ENCODE results near the gene FOXF2. TPM values are rescaled to one million over a fixed set of nuclear protein-coding genes. Genes with fewer than 3 reads are reported as not detected.

FOXF2 gene
- total and polyA plus RNA-seq, 10 of the 15 experiments (the other 5 are each of a cell fraction or from before 2014, with no cell fraction given): not detected

DNA sequence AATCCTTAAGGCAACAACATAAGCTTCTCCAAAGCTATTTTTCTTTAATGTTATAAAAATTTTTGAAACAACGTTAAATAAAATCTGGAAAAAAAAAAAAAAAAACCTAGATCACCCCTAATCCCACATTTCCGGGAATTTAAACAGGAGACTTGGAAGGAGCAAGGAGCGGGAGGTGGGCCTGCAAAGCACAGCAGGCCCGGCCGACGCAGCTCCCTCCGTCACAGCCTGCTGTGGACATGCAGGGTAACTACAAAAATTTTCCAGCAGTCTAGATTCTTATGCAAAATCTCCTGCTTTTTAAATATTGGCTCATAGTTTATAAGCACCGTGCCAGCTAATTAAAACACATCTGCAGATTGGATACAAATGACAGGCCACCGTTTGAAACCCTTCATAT, 23.5 kb downstream of the FOXF2 start:
- Histone ChIP-seq H3K36me3 (ENCODE audit: control insufficient read depth in 2 of 2, insufficient read depth in 2 of 2, low read length in 1 of 2) (no peaks in the 10 kb centered on the region), H3K79me2 (ENCODE audit: control insufficient read depth, insufficient read depth, low read length) (no peaks in the 10 kb centered on the region), H3K4me1 (ENCODE audit: control insufficient read depth, insufficient read depth, low read length) (no peaks in the 10 kb centered on the region), H2AFZ (ENCODE audit: control insufficient read depth, low read depth, low read length) (no peak overlapping the region), H3K9me3 (replicated peaks; ENCODE audit: control insufficient read depth, insufficient read depth, low read length) (no peaks in the 10 kb centered on the region), H3K27me3 (replicated peaks in 1 of 2; ENCODE audit: control insufficient read depth in 2 of 2, insufficient read depth in 2 of 2, low read length in 1 of 2) (peaks cover 0 to 2% of the 10 kb centered on the region in 2 experiments; a peak in 1 of 4 replicates), H3K4me3 (no peak overlapping the region), H3K4me2 (ENCODE audit: control insufficient read depth, insufficient read depth) (no peak overlapping the region), H4K20me1 (ENCODE audit: control insufficient read depth, insufficient read depth) (no peaks in the 10 kb centered on the region), H3K9ac (ENCODE audit: control insufficient read depth, insufficient read depth, low read length) (no peak overlapping the region), H3K27ac (ENCODE audit: control insufficient read depth, insufficient read depth) (no peak overlapping the region)
- ChIA-PET CTCF (interaction anchor here (0.8 to 1.7 kb wide), 5 partner anchors 16 to 691 kb away, joined by 3 to 6 read pairs (median 3); no protein-coding TSS in a partner anchor), RAD21 (ENCODE audit: unreplicated experiment) (interaction anchor here (1.5 kb wide), 1 partner anchor 11 kb away, joined by 5 read pairs; no protein-coding TSS in a partner anchor), SMC1A (ENCODE audit: uncharacterized antibody, unreplicated experiment) (interaction anchor here (0.6 to 1.2 kb wide), 3 partner anchors 8 to 854 kb away, joined by 3 to 4 read pairs (median 4); no protein-coding TSS in a partner anchor), POLR2A (interaction anchor here (0.7 kb wide), 1 partner anchor 1061 kb away, joined by 3 read pairs; no protein-coding TSS in a partner anchor)
- WGBS (ENCODE audit: insufficient coverage, insufficient replicate concordance, low lambda C conversion rate, missing lambda C conversion rate): 50% methylated on average over 9 of the region's 9 CpGs
- in situ Hi-C loops (cut with MboI) (no loop called here), intact Hi-C loops (cut with micrococcal nuclease; ENCODE audit: unreplicated experiment) (no loop called here)
- BruUV-seq (replicated peaks): no TSS peak
- ATAC-seq: no peak
- TF ChIP-seq NKRF (conservative IDR thresholded peaks at IDR 0.05) (no peak), RCOR1 (conservative IDR thresholded peaks at IDR 0.05; ENCODE audit: low read depth, low read length) (no peak), CBX3 (IDR thresholded peaks at IDR 0.05; ENCODE audit: borderline replicate concordance, low read depth) (no peak), GABPA (IDR thresholded peaks at IDR 0.05; ENCODE audit: low read depth) (no peak), IKZF1 (conservative IDR thresholded peaks at IDR 0.05) (no peak)
- FAIRE-seq: no peak
- DNase-seq (ENCODE audit: low read depth, low spot score): no peak
